GM18951 (cell line): ENCODE results near the gene VAV1.
"Not testable (repeated sequence)": the region's sequence is repeated elsewhere in the genome, so short reads cannot be mapped to it uniquely, and the experiment has no call there.

Experiments
- POLR2A ChIP-seq: IDR thresholded peaks from 4 replicates; pipeline ENCODE4 v1.6.1; 2011; ENCODE audit warnings: mild to moderate bottlenecking; ENCODE audit not compliant: insufficient read length, insufficient read depth; ENCODE audit errors: extremely low read depth
- in situ Hi-C: fragments of 300-500 bp; cut with MboI; formaldehyde crosslinking; loops from one replicate; pipeline ENCODE4 v1.12.0; 2022; ENCODE audit warnings: low sequenced_read_pairs, mixed read lengths, inconsistent platforms; ENCODE audit not compliant: unreplicated experiment

Gene VAV1

DNA sequence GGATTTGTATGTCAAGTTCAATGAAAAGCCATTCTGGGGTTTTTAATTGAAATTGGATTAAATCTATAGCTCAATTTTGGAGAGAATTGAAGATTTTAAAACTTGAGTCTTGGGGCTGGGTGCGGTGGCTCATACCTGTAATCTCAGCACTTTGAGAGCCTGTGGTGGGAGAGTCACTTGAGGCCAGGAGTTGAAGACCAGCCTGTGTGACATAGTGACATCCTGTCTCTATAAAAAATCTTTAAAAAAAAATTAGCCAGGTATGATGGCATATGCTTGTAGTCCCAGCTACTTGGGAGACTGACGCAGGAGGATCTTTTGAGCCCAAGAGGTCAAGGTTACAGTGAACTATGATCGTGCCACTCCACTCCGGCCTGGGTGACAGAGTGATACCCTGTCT, 41.2 kb downstream of the VAV1 start:
- in situ Hi-C loops, result no loop called here
- no peak for TF ChIP-seq POLR2A

GRCh38 chr19:6817179-6817578, 44.7 kb downstream of the VAV1 start:
- TF ChIP-seq POLR2A, result no peak
- in situ Hi-C loops, result no loop called here

DNA sequence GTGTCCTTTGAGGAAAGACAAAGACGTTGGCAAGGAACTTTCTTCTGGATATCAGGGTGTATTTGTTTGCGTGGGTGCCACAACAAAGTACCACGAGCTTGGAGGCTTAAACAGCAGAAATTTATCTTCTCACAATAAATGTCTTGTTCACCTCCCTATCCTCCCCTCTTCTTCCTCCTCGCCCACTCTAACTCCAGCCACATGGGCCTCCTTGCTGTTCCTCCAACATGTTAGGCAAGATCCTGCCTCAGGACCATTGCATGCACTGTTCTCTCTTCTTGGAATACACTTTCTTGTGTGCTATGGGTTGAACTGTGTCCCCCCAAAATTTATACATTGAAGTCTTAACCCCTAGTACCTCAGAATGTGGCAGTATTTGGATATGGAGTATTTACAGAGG, 45.7 kb downstream of the VAV1 start:
- in situ Hi-C loops, result no loop called here

GRCh38 chr19:6819323-6819722, 46.8 kb downstream of the VAV1 start:
- in situ Hi-C loops, result no loop called here
- TF ChIP-seq POLR2A, result no peak

More for the DNA sequence above, 45.7 kb downstream of the VAV1 start:
- TF ChIP-seq POLR2A, result no peak

- no peak for TF ChIP-seq POLR2A
- in situ Hi-C loops, result no loop called here
These were observed 47.7 kb downstream of the VAV1 start for GRCh38 chr19:6820237-6820636.

GRCh38 chr19:6821639-6822310, 49.3 kb downstream of the VAV1 start:
- in situ Hi-C loops, result no loop called here
- no peak for TF ChIP-seq POLR2A

DNA sequence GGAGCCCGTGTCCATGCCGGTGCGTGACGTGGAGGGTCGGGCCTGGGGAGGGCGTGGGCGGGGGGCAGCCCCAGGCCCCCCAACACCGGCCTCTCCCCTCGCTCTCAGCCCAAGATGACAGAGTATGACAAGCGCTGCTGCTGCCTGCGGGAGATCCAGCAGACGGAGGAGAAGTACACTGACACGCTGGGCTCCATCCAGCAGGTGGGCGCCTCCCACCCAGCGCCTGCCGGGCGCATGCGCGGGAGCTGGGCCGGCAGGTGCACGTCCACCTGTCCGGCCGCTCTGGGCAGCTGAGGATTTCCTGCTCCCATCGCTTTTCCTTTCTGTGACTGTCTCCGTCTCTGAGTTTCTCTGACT, 49.8 kb downstream of the VAV1 start:
- in situ Hi-C loops, result no loop called here
- TF ChIP-seq POLR2A, result no peak

DNA sequence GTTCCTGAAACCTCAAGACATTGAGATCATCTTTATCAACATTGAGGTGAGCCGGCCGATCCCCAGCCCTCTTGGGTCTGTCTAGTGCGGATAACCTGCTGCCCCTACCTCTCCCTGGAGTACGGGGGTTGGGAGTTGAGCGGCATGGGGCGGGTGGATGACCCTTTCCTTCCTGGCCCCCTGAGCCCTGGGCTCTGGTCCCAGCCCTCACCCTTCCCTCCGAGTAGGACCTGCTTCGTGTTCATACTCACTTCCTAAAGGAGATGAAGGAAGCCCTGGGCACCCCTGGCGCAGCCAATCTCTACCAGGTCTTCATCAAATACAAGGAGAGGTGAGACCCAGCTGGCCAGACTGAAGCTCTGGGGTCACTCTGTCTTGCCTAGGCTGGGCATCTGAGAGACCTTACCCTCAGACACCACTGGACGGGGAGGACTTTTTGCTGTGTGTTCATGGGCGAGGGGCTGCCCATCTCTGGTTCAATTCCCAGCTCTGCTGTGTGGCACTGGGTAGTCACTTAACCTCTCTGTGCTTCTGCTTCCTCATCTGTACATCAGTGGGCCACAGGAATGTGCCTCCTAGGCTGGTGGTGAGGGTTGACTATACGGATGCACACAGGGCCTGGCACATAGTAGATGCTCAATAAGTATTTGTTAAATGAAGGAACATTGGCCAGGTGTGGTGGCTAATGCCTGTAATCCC, 52.7 kb downstream of the VAV1 start:
- no peak for TF ChIP-seq POLR2A
- in situ Hi-C loops, result no loop called here

GRCh38 chr19:6826281-6826920, 53.9 kb downstream of the VAV1 start:
- TF ChIP-seq POLR2A, result no peak
- in situ Hi-C loops, result no loop called here

DNA sequence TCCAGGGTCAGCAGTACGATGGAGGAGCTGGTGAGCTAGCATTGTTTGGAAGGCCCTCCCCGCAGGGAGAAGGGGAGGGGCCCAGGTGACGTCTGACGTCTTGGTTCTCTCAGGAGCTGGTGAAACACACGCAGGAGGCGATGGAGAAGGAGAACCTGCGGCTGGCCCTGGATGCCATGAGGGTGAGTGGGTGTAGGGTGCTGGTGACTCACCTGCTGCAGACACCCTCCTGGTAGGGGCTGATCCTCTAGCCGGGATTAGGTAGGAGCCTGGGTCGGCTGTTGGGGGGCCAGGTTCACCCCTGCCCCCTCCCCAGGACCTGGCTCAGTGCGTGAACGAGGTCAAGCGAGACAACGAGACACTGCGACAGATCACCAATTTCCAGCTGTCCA, 55.8 kb downstream of the VAV1 start:
- TF ChIP-seq POLR2A, result no peak
- in situ Hi-C loops, result no loop called here

DNA sequence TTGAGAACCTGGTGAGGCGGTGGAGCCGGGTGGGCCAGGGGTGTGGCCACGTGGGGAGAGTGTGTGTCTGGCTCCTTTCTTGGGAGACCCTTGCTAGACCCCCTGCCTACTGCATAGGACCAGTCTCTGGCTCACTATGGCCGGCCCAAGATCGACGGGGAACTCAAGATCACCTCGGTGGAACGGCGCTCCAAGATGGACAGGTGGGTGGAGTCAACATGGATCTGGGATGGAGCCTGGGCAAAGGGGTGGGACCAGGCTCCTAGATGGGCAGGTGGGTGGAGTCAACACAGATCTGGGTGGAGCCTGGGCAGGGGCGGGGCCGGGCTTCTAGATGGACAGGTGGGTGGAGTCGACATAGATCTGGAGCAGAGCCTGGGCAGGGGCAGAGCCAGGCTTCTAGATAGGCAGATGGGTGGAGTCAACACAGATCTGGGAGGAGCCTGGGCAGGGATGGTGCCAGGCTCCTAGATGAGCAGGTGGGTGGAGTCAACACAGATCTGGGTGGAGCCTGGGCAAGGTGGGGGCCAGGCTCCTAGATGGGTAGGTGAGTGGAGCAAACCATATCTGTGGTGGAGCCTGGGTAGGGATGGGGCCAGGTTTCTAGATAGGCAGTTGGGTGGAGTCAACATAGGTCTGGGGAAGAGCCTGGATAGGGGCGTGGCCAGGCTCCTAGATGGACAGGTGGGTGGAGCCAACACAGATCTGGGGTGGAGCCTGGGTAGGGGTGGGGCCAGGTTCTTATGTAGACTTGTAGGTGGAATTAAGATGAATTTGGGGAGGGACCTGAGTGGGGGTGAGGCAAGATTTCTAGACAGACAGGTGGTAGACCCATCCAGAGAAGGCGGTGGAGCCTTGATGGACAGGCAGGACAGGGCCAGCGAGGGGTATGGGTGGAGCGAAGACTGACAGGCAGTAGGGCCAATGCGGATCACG, 56.5 kb downstream of the VAV1 start:
- in situ Hi-C loops, result no loop called here
- no peak for TF ChIP-seq POLR2A

DNA sequence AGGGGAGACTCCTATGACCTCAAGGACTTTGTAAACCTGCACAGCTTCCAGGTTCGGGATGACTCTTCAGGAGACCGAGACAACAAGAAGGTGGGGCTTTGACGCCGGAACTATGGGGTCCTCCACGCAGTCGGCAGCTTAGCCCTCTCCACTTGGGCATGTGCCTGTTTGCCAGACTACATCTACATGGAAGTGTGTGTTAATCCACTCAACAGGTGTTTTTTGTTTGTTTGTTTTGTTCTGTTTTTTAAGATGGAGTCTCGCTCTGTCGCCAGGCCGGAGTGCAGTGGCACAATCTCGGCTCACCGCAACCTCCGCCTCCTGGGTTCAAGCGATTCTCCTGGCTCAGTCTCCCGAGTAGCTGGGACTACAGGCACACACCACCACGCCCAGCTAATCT, 57.3 kb downstream of the VAV1 start:
- in situ Hi-C loops, result not testable (repeated sequence)

- in situ Hi-C loops, result not testable (repeated sequence)
These were observed 58.6 kb downstream of the VAV1 start for GRCh38 chr19:6831084-6831483.
